Lower leg skin (tissue), 3 donors: ENCODE results near the gene AKAP3.

Source experiments
- CTCF ChIP-seq, 3 donors: fragments of 450-650 bp; IDR thresholded peaks; one replicate each; pipeline ENCODE4 v1.5.1; 2016; ENCODE audit warnings: antibody characterized with exemption in 3 of 3, mild to moderate bottlenecking in 3 of 3, moderate library complexity in 2 of 3
- POLR2A ChIP-seq, 2 donors: fragments of 450-650 bp; IDR thresholded peaks; one replicate each; pipeline ENCODE4 v1.6.1; 2016 to 2017; ENCODE audit warnings: antibody characterized with exemption in 2 of 2, mild to moderate bottlenecking in 1 of 2, moderate library complexity in 1 of 2

- no peak for TF ChIP-seq CTCF (IDR thresholded peaks at IDR 0.05)
- no peak for TF ChIP-seq POLR2A (IDR thresholded peaks at IDR 0.05)
These were observed 69.3 kb downstream of the AKAP3 start for GRCh38 chr12:4579305-4580102.
